Measurements from ENCODE around the gene MYO1E. TPM values are rescaled to one million over a fixed set of nuclear protein-coding genes. Genes with fewer than 3 reads are reported as not detected.

MYO1E gene
- total RNA-seq, 4 donors from 2014 or later: 55.7 to 147 (median 68.5) TPM

- TF ChIP-seq POLR2A (IDR thresholded peaks at IDR 0.05) (no peak), EP300 (IDR thresholded peaks at IDR 0.05) (no peak)
- TF ChIP-seq, protein P1, sequence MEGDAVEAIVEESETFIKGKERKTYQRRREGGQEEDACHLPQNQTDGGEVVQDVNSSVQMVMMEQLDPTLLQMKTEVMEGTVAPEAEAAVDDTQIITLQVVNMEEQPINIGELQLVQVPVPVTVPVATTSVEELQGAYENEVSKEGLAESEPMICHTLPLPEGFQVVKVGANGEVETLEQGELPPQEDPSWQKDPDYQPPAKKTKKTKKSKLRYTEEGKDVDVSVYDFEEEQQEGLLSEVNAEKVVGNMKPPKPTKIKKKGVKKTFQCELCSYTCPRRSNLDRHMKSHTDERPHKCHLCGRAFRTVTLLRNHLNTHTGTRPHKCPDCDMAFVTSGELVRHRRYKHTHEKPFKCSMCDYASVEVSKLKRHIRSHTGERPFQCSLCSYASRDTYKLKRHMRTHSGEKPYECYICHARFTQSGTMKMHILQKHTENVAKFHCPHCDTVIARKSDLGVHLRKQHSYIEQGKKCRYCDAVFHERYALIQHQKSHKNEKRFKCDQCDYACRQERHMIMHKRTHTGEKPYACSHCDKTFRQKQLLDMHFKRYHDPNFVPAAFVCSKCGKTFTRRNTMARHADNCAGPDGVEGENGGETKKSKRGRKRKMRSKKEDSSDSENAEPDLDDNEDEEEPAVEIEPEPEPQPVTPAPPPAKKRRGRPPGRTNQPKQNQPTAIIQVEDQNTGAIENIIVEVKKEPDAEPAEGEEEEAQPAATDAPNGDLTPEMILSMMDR (IDR thresholded peaks at IDR 0.05): no peak
- H3K4me1 ChIP-seq: peaks cover 0 to 30% (median 8%) of the 10 kb centered on the region in 4 donors
- peak overlapping the region in 2 of 4 donors; percentile 52 to 70 for H3K27ac ChIP-seq
- DNase-seq (ENCODE audit: low spot score in 2 of 2): no peak
- peaks cover 0 to 67% (median 0%) of the 10 kb centered on the region in 3 donors for H3K36me3 ChIP-seq
- no peaks in the 10 kb centered on the region for H3K27me3 ChIP-seq
- WGBS, 2 donors: 77 to 78% methylated on average over 12 of the region's 12 CpGs
- no peaks in the 10 kb centered on the region for H3K9me3 ChIP-seq
- H3K4me3 ChIP-seq: no peak overlapping the region
Measured at GRCh38 chr15:59174151-59174834, 198.4 kb downstream of the MYO1E start.

- TF ChIP-seq EP300 (IDR thresholded peaks at IDR 0.05) (no peak), POLR2A (IDR thresholded peaks at IDR 0.05) (no peak)
- TF ChIP-seq, protein P1 (IDR thresholded peaks at IDR 0.05): no peak
- no peak overlapping the region for H3K4me3 ChIP-seq
- H3K27ac ChIP-seq: no peak overlapping the region
- WGBS, 2 donors: 97 to 98% methylated on average over 5 of the region's 5 CpGs
- H3K27me3 ChIP-seq: no peaks in the 10 kb centered on the region
- H3K4me1 ChIP-seq: peaks cover 0 to 33% (median 8%) of the 10 kb centered on the region in 4 donors
- H3K9me3 ChIP-seq: no peaks in the 10 kb centered on the region
- peaks cover 0 to 58% (median 0%) of the 10 kb centered on the region in 3 donors for H3K36me3 ChIP-seq
- no peak for DNase-seq (ENCODE audit: low spot score in 2 of 2)
Measured at GRCh38 chr15:59173194-59173593, 199.5 kb downstream of the MYO1E start.

DNA sequence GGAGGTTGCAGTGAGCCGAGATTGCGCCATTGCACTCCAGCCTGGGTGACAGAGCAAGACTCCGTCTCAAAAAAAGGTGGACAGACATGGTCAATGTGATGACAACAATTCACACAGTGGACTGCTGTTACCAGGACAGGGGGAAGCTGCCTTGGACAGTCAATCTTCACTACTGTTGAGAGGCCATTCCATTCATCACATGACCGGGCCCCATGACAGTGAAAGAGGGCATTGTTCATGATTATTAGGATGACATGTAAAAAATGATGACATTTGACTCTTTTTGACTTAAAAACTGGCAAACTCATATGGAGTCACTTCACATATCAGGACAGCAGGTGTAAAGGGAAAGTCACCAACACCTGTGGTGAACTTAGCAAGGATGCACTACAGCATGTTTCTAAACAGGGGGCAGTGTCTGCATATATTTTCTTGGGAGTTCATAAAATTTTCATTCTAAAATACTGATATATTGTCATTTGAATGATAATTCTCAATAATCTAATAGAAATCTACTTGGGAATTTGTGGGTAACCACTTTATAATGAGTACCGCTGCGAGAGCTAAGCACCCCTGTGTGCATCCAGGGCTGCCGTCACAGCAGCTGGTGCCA is 200.3 kb downstream of the MYO1E start:
- H3K36me3 ChIP-seq: peaks cover 0 to 50% (median 0%) of the 10 kb centered on the region in 3 donors
- WGBS, 2 donors: 88 to 92% methylated on average over 7 of the region's 7 CpGs
- H3K4me1 ChIP-seq: peaks cover 0 to 33% (median 8%) of the 10 kb centered on the region in 4 donors
- no peak overlapping the region for H3K27ac ChIP-seq
- no peak for DNase-seq (ENCODE audit: low spot score in 2 of 2)
- no peaks in the 10 kb centered on the region for H3K9me3 ChIP-seq
- no peak for TF ChIP-seq POLR2A (IDR thresholded peaks at IDR 0.05)
- TF ChIP-seq, protein P1 (IDR thresholded peaks at IDR 0.05): no peak
- no peak for TF ChIP-seq EP300 (IDR thresholded peaks at IDR 0.05)
- H3K4me3 ChIP-seq: no peak overlapping the region
- H3K27me3 ChIP-seq: no peaks in the 10 kb centered on the region

DNA sequence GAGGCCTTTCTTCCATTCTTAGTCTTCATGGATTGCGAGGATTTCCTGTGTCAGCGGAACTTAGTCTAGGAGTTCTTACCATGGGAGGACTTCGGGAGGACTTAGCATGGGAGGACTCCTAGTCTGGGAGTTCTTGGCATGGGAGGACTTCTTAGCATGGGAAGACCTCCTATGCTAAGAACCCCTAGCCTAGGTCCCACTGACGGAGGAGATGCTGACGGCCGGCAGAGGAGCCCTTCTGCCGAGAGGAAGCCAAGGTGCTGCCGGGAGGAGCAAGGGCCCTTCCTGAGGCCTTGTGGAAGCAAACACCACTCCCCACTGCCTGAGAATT is 201.6 kb downstream of the MYO1E start:
- H3K4me1 ChIP-seq: peaks cover 0 to 34% (median 8%) of the 10 kb centered on the region in 4 donors
- no peaks in the 10 kb centered on the region for H3K9me3 ChIP-seq
- 90 to 95% methylated on average over 8 of the region's 8 CpGs for WGBS, 2 donors
- no peaks in the 10 kb centered on the region for H3K27me3 ChIP-seq
- H3K27ac ChIP-seq: peak overlapping the region in 2 of 4 donors; percentile 80 to 88
- TF ChIP-seq EP300 (IDR thresholded peaks at IDR 0.05): no peak
- TF ChIP-seq, protein P1 (IDR thresholded peaks at IDR 0.05): no peak
- TF ChIP-seq POLR2A (IDR thresholded peaks at IDR 0.05): no peak
- no peak for DNase-seq (ENCODE audit: low spot score in 2 of 2)
- H3K4me3 ChIP-seq: no peak overlapping the region
- H3K36me3 ChIP-seq: peaks cover 0 to 47% (median 0%) of the 10 kb centered on the region in 3 donors
